UCSD-AML1 (cell line): ENCODE results near the gene KRT10.

Experiments used
- DNase-seq: peaks from one replicate; lab custom pipeline; 2025; ENCODE audit not compliant: unreplicated experiment; lab: John Stamatoyannopoulos, UW

The KRT10 gene

DNA sequence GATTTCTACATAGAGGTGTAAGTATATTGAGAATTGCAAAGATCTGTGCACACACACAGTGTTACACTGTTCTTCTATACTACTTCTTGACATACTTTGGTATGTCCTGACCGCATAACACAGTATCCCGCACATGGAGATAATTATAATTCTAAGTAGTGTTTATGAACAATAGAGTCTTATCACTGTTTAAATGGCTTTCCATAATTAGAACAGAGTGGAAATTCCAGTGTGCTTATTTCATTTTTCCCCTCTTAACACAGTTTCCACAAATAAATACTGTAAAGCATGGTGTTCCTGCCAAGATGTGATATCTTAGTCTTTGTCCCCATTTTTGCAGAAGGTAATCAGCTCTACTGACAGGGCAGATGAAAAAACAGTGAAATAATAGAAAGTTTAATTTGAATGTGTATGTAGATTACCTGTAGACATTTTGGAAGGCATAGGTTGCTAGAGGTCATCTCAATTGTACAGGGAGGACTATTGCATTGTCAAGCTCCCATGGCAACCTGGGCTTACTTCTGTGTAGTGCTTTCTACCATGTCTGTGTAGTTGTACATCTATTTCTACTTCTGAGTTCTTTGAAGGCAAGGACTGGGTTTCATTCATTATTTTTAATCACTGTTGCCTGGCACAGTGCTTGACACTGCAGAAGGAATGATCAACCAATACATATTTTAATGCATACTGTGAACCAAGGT is 12.5 kb downstream of the KRT10 start:
- no peak for DNase-seq

DNA sequence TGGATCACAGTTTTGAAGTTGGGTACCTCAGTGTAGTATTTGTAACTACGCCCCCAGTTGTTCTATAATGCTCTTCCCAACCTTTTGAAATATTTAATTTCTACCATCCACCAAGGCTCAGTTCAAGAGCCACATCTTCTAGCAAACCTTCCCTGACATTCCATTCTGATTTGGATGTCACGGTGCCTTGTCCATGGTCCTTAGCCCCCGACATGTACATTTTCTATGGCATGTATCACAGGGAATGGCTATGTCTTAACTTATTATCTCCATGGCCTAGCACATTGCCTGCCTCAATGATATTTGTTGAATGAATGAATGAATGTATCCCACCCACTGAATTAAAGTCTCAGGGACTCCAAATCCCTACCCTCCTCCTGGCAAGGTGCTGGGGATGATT is 16.3 kb downstream of the KRT10 start:
- no peak for DNase-seq

DNA sequence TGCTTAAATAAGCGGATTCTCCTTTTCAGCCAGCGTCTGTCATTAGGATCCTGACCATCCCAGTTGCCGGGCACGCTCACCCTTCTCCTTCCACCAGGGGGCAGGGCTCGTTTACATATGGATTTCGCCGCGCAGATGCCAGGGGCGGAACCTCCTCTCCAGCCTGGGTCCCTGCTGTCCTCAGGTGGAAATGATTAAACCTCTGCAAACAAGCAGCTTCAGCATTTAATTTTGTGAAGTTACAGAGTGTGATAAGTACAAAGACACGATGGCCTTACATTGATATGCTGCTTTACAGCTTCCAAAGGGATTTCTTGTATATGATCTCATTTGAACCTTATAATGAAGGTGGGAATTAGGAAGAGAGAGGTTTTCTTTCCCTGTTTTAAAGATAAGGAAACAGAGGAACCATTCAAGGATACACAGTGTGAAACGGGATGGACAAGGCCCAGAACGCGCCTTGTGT is 18.8 kb downstream of the KRT10 start:
- DNase-seq: peak; percentile 65

DNA sequence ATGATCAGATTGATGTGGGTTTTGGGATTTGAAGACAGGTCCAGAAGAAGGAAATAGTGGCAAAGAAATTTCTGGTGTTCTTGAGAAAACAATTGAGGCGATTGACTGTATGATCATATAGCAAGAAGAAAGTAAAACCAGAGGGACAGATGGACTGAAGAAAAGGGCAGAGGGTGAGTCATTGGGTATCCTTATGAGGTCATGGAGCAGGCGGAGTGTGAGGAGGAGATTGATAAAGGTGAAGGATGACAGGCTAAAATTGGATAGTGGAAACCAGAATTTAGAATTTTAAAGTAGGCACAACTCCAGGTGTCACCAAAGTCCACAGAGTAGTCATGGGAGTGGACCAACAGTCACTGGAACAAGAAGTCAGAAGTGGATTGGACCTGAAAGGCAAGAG is 21.3 kb downstream of the KRT10 start:
- DNase-seq: no peak

DNA sequence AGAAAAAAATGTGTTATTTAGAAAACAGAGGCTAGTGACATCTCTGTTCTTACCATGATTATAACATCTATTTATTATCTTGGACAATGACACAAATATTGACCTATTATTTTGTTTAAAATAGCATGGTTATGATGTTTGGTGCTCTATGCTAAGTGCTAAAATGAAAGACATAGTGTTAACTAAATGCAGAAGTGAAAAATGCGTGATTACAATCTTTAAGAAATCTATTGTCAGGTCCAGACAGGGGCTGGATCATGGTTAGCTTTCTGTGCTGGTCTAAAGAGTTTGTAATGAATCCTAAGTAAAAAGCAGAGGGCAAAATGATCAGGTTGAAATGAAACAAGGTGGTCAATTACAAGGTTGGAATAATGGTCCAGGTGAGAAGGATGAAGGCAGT is 22.0 kb downstream of the KRT10 start:
- no peak for DNase-seq

DNA sequence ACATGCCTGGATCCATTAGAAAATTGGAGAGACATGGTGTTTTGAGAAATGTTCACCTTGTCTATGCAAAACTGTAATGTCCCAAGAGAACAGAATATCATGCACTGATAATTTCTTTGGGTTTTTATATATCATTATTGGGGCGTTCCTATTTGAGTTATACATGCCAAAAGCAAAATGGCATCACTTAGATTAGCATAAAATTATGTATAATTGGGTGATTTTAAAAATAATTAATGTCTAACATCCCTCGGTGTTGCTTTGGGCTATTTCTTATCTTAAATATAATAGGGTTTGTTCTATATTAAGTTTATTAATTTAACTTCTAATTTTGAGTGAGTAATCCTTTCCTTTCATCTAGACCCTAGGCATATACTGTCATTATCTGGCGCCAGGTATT is 22.6 kb downstream of the KRT10 start, which contains the start of gene KRT28:
KRT28 (minus strand) TSS at position 101 of the 400 bp plus-strand sequence; CDS start at position 35, 66 bp downstream.
- no peak for DNase-seq

DNA sequence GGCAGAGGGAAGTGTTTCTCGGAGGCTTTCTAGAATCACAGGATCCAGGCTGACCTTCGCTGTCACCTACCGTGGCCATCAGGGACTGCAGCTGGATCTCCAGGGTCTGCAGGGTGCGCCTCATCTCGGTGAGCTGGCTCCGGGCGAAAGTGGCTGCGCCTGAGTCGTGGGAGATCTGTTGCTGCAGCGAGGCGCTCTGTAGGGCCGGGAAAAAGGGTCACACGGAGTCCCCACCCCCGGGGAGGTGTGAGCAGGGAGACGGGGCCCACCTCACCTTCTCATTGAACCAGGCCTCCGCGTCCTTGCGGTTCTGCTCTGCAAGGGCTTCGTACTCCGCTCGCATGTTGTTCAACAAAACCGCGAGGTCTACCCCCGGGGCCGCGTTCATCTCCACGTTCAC is 25.6 kb downstream of the KRT10 start:
- no peak for DNase-seq

DNA sequence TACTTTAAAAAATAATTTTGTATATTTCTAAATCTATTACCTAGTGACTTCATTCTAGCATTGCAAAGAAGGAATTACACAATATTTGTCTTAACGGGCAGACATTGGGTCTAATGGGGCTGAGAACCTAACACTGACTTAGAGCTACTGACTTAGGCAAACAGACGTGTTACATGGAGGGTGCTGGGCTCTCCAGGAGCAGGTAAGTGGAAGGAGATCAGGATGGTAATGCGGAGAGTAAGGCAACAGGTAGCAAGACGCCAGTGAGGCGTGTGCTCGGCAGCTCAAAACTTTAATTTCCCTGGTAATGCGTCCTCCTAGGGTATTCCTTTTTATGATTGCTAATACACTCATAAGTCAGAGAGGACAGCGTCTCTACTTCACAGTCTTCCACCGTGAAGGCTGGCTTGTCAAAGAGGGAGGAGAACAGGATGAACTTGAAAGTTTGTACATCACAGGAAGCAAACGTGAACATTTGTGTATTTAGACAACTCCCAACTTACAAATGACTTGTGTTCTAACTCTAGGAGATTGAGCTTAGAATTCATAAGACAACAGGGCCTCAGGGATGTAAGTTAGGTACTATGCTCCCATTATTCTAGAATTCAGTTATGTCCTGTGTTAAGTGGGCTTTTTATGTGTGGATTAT is 27.3 kb downstream of the KRT10 start:
- DNase-seq: no peak

DNA sequence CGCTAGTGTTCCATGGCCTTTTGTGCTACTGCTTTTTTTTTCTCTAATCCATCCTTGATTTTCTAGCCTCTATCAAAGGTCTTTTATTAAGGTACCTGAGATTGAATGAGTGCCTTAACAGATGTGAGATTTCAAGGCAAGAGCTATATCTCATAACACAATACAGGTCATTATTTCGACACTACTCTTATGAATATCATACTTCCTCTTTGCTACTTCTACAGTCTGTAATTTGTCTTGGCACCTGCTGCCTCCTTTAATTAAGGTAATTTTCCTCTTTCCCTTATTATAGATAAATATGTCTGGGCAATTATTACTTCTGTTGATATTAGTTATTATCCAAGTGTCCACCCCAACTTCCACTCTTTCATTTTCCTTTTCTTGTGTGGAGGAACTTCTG is 27.9 kb downstream of the KRT10 start:
- no peak for DNase-seq

DNA sequence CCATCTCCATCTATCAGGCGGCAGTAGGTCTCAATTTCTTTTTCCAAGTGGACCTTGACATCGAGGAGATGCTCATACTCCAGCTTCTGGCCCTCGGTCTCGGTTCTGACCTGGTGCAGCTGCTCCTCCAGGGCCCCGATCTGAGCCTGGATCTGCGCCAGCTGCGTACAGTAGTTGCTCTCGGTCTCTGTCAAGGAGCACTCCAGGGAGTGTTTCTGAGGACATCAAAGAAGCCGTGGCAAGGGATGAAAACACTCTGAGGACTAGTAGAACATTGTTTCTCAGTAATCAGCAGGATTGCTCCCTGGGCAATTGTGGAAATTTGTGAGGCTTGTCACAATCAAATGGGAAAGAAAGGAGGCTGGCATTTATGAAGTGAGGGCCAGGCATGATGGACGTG is 28.6 kb downstream of the KRT10 start:
- no peak for DNase-seq

DNA sequence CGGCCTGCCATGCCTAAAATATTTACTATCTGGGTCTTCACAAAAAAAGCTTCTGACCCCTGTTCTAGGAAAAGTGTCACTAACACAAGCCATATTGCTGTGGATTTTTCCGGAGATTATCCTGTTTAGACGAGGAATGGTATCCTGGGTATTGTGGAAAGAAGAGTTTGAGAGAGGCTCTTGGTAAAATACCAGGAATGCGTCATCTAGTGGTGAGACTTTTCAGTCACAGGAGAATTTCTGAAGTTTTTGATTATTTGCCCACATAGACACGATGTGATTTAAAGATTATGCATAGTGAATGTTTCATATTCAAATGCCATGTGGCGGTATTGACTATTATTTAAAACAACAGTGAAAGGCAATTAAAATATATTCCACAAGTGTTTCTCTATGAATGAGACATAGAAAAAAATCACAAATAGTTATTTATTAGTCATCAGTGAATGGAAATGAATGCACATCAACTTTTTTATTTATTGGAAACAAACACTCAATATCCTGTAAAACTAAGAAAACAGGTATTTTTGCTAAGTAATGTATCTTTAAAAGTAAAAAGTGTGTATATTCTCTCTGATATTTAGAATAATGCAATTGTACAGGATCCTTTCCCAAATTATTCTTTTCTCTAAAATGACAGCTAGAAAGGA is 30.5 kb downstream of the KRT10 start:
- no peak for DNase-seq

DNA sequence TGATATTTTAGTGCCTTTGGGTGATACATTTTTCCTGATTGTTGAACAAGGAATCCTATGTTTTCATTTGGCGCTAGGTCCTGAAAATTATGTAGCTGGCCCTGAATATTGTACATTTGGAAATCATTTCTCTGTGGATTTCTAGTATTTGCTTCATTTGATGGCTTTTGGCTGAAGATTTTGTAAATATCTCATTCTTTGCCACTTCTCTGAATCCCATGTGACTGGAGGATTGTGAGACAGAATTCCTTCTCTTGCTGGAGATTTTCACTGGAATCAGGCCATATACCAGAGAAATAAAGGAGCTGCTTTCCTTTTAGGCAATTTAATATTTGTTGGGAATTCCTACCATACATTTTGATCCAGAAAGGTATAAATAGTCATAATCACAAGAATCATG is 31.3 kb downstream of the KRT10 start:
- no peak for DNase-seq

DNA sequence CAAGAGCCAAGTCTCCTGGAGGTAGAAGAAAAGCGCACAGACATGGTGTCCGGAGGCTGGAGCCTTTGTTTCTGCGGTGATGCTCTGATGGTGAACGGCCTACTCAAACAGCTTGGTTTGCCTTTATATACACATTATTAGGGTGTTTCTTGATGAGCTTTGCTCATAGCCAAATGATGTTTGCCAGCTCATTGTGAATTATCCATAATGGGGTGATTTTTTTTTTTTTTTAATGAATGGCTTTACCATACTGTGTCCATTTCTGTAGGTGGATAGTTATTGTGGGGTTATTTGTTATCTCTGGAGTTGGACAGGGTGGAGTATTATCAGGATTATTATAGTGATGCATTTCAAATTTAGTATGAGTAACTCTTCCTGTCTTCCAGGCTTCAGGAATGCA is 40.0 kb downstream of the KRT10 start, which contains the start of gene KRT27:
KRT27 (minus strand) TSS at position 101 of the 400 bp plus-strand sequence; CDS start at position 44, 57 bp downstream.
- no peak for DNase-seq

DNA sequence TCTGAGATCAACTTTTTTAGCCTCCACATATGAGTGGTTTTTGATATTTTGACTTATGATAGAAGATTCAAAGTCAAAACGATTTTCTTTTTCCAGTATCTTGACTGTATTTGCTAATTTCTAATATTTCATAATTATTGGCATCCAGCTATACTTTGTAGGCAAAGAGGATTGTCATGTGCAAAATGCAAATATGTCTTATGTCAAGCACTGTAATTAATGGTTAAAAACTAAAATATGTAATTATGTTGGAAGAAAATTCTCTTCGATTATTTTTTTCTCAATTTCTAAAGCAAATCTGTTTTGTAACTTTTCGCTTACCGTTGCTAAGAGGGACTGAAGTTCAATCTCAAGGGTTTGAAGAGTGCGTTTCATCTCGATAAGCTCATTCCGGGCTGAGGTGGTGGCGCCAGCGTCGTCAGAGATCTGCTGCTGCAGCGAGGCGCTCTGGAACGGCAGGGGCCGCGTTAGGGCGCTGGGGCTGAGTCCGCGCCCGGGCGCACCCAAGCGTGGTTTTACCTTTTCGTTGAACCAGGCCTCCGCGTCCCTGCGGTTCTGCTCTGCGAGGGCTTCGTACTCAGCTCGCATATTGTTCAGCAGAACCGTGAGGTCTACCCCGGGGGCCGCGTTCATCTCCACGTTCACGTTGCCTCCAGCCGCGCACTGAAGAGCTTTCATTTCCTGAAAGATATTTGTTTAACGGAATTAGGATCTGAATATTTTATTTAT is 43.1 kb downstream of the KRT10 start:
- DNase-seq: no peak

DNA sequence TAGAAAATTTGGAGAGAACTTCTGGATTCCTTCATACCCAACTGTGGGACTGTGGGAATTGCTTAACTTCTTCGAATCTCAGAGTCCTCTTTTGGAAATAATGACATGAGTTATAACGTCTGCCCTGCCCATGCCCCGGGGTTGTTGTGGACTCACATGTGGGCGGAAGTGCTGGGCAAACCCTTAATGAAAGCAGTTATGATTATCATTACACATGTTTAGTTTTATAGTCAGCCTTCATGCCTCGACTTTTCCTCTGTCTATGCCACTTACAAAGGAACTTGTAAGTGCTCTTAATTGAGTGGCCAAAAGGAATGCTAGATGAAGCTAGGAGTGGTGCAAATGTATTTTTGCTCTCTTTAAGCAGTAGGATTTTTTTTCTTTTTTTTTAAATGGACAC is 44.0 kb downstream of the KRT10 start:
- no peak for DNase-seq

DNA sequence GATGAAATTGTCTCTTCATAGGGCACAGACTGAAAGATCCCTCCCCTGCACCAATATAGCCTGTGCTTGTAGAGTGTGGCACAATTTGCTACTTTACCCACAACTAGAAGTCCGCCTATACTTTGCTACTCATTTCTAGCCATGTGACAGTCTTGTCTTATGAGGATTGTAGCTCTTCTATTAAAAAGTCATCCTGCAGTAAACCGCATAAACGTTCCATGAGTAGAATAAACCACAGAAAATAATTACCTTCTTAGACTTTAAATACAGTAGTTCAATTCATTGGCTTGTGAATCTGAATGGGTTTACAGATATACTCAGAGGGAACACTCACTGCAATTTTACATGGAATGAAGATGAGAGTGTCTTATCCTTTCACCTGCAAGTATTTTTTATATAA is 44.4 kb downstream of the KRT10 start:
- no peak for DNase-seq

DNA sequence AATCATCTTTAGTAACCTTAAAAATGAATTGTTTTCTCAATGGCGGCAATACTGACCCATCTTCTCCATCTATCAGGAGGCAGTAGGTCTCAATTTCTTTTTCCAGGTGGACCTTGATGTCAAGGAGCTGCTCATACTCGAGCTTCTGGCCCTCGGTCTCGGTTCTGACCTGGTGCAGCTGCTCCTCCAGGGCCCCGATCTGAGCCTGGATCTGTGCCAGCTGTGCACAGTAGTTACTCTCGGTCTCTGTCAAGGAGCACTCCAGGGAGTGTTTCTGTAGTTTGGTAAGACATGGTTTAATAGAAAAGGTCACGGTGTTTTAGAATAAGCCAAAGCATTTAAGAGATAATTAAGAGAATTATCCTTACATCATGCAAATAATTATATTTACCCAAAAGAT is 45.0 kb downstream of the KRT10 start:
- DNase-seq: no peak

DNA sequence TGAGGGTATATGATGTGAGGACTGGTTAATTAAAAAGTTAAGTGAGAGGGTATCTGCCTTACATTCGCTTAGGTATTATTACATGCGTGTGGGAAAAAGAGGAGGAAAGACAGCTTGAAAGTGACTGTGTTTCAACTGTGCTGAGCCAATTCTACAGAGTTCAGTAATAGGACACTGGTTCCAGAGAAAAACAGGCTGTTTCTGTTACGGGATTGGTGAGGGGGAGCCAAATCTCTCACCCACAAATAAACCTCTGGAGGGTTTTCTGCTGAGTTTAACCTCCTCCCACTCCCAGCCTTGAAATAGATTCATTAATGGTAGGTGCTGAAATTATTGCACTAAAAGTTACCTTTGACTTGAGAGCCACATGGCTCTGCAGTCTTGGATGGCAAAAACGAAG is 46.5 kb downstream of the KRT10 start:
- DNase-seq: no peak

DNA sequence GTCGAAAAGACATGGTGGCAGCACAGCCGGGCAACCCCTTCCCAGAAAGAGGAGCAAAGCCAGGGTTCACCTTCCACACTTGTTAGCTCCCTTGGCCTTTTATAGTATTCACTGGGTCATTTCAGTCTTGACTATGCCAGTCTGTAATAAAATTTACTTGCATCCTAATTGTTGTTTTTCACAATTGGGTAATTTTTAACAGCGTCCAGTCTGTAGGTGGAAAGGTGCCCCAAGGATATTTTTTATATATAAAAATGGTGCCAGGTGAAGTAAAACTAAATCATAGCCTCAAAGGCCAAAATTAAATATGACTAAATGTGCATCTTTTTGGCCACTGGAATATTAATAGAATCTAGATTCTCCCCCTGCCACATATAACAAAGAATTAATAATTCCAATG is 50.3 kb downstream of the KRT10 start, which contains the start of gene KRT26:
KRT26 (minus strand) TSS at position 101 of the 400 bp plus-strand sequence; CDS start at position 13, 88 bp downstream.
- DNase-seq: no peak
